ENCODE data around the gene DGAT2. TPM values are rescaled to one million over a fixed set of nuclear protein-coding genes. Genes with fewer than 3 reads are reported as not detected.

DGAT2 gene
- total RNA-seq, 4 donors from 2014 or later, result 2.1 to 4.9 (median 4.1) TPM

DNA sequence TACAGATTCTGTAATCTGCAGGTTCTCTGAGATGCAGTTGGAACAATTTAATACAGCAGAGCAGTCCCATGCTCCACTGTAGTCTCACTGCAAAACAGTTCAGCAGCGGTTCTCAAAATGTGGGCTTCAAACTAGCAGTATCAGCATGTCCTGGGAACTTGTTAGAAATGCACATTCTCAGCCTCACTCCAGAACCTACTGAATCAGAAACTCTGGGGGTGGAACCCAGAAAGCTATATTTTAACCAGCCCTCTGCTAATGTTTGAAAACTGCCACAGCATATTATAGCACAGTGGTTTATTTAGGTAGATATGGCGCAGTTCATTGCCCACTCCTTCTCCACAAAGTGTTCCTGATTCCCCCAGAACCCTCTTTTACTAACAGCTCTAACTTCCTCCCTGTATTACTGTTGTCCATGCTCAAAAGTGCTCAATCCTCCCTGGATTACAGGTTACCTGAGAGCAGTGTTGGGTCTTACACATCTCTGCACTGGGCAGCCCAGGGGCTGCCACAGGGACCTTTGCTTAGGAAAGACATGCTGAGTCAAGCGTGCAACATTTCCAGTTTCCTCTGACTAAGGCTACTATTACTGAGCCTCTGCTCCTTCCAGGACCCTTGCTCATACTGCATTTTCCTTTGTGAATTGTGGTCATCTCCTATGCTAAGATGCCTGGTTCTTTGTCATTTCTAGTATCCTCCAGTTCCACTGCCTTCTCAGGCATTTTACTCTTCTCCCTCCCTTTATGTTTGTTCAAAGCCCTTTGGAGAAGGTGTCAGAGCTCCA lies 7.7 kb upstream of the DGAT2 start:
- intact Hi-C loops (cut with DNase I; ENCODE audit: low total_unique reads) (no loop called here), in situ Hi-C loops (cut with MboI; ENCODE audit: low sequenced_read_pairs in 4 of 4) (no loop called here)

GRCh38 chr11:75762158-75762557 lies 6.4 kb upstream of the DGAT2 start:
- no peaks in the 10 kb centered on the region for H3K36me3 ChIP-seq
- H3K27me3 ChIP-seq, result peaks cover 0 to 3% (median 0%) of the 10 kb centered on the region in 3 donors
- H3K27ac ChIP-seq, result no peak overlapping the region
- H3K4me3 ChIP-seq, result no peak overlapping the region
- in situ Hi-C loops (cut with MboI; ENCODE audit: low sequenced_read_pairs in 4 of 4) (no loop called here), intact Hi-C loops (cut with DNase I; ENCODE audit: low total_unique reads) (no loop called here)
- ATAC-seq, result no peak
- H3K9me3 ChIP-seq, result no peaks in the 10 kb centered on the region
- no peak for DNase-seq
- TF ChIP-seq CTCF (IDR thresholded peaks at IDR 0.05 in 4 of 5, conservative IDR thresholded peaks at IDR 0.05 in 1 of 5), result no peak
- no peak for TF ChIP-seq POLR2A (IDR thresholded peaks at IDR 0.05)
- H3K4me1 ChIP-seq, result no peaks in the 10 kb centered on the region

More for the DNA sequence above, 7.7 kb upstream of the DGAT2 start:
- ATAC-seq (no peak), DNase-seq (no peak)
- H3K27ac ChIP-seq, result no peak overlapping the region
- no peaks in the 10 kb centered on the region for H3K9me3 ChIP-seq
- H3K4me3 ChIP-seq, result no peak overlapping the region
- H3K27me3 ChIP-seq, result no peaks in the 10 kb centered on the region
- TF ChIP-seq POLR2A (IDR thresholded peaks at IDR 0.05) (no peak), CTCF (IDR thresholded peaks at IDR 0.05 in 4 of 5, conservative IDR thresholded peaks at IDR 0.05 in 1 of 5) (no peak)
- no peaks in the 10 kb centered on the region for H3K36me3 ChIP-seq
- H3K4me1 ChIP-seq, result no peaks in the 10 kb centered on the region

GRCh38 chr11:75762885-75763284 lies 5.7 kb upstream of the DGAT2 start:
- peak overlapping the region in 1 of 4 donors; percentile 33 for H3K27ac ChIP-seq
- TF ChIP-seq POLR2A (IDR thresholded peaks at IDR 0.05) (no peak), CTCF (IDR thresholded peaks at IDR 0.05 in 4 of 5, conservative IDR thresholded peaks at IDR 0.05 in 1 of 5) (no peak)
- H3K4me1 ChIP-seq, result peaks cover 1 to 2% of the 10 kb centered on the region in 2 donors
- ATAC-seq (peak; percentile 76 to 81), DNase-seq (peak in 1 of 2 donors; percentile 45)
- H3K27me3 ChIP-seq, result peaks cover 0 to 3% (median 3%) of the 10 kb centered on the region in 3 donors
- intact Hi-C loops (cut with DNase I; ENCODE audit: low total_unique reads) (no loop called here), in situ Hi-C loops (cut with MboI; ENCODE audit: low sequenced_read_pairs in 4 of 4) (no loop called here)
- H3K9me3 ChIP-seq, result no peaks in the 10 kb centered on the region
- H3K36me3 ChIP-seq, result no peaks in the 10 kb centered on the region
- no peak overlapping the region for H3K4me3 ChIP-seq

- no peak overlapping the region for H3K27ac ChIP-seq
- DNase-seq (no peak), ATAC-seq (no peak)
- intact Hi-C loops (cut with DNase I; ENCODE audit: low total_unique reads), result no loop called here
- H3K27me3 ChIP-seq, result peaks cover 0 to 6% (median 3%) of the 10 kb centered on the region in 3 donors
- no peaks in the 10 kb centered on the region for H3K9me3 ChIP-seq
- no peak for TF ChIP-seq POLR2A (IDR thresholded peaks at IDR 0.05)
- no peak for TF ChIP-seq CTCF (IDR thresholded peaks at IDR 0.05 in 4 of 5, conservative IDR thresholded peaks at IDR 0.05 in 1 of 5)
- in situ Hi-C loops (cut with MboI; ENCODE audit: low sequenced_read_pairs in 4 of 4), result no loop called here
- H3K4me1 ChIP-seq, result peaks cover 6 to 11% of the 10 kb centered on the region in 2 donors
- no peak overlapping the region for H3K4me3 ChIP-seq
- no peaks in the 10 kb centered on the region for H3K36me3 ChIP-seq
Measured at GRCh38 chr11:75763846-75764245, 4.7 kb upstream of the DGAT2 start.

All from gastrocnemius medialis (tissue), 4 donors.